DND-41 (cell line): ENCODE results near the gene PLEKHA3.

Experiments used
- ATAC-seq: fragments of 200-7000 bp; cut with Tn5 transposase; 3 replicates; pipeline ENCODE4 v1.9.1; 2021; ENCODE audit warnings: low read depth; ENCODE audit not compliant: insufficient read depth
- DNase-seq: peaks from one replicate; pipeline ENCODE4 v3.0.0-alpha.2; 2020
- H2AFZ ChIP-seq: 2 replicates; pipeline ENCODE4 v1.6.0; 2012; ENCODE audit warnings: low read depth, low read length
- H3K27ac ChIP-seq: 2 replicates; pipeline ENCODE4 v1.5.1; 2012; ENCODE audit warnings: low read length, inconsistent platforms
- H3K27me3 ChIP-seq: fragments of 200-600 bp; sonication (generic); 2 replicates; pipeline ENCODE4 v1.6.0; 2012; ENCODE audit warnings: low read length, mild to moderate bottlenecking, inconsistent platforms; ENCODE audit not compliant: insufficient read depth, poor library complexity
- H3K36me3 ChIP-seq: 2 replicates; pipeline ENCODE4 v1.5.1; 2012; ENCODE audit warnings: low read length, inconsistent platforms; ENCODE audit not compliant: insufficient read depth
- H3K4me1 ChIP-seq: 2 replicates; pipeline ENCODE4 v1.5.1; 2012; ENCODE audit warnings: mild to moderate bottlenecking, low read length; ENCODE audit not compliant: insufficient read depth
- H3K4me2 ChIP-seq: 2 replicates; pipeline ENCODE4 v1.6.0; 2012; ENCODE audit warnings: mild to moderate bottlenecking, moderate library complexity, low read length, inconsistent platforms; ENCODE audit not compliant: insufficient read depth
- H3K4me3 ChIP-seq, 2 experiments: fragments of 200-600 bp in 1 of 2; shearing (Covaris generic) in 1 of 2; 2 replicates each; pipeline ENCODE4 v1.5.1; 2012 to 2016; ENCODE audit warnings: inconsistent platforms in 2 of 2, low read length in 2 of 2, mild to moderate bottlenecking in 2 of 2, low read depth in 1 of 2, moderate library complexity in 1 of 2
- H3K79me2 ChIP-seq: 2 replicates; pipeline ENCODE4 v1.6.0; 2012; ENCODE audit warnings: low read length, inconsistent platforms; ENCODE audit not compliant: insufficient read depth
- H3K9ac ChIP-seq: 2 replicates; pipeline ENCODE4 v1.6.0; 2012; ENCODE audit warnings: low read depth, mild to moderate bottlenecking, inconsistent platforms, low read length, moderate library complexity
- H3K9me3 ChIP-seq: 2 replicates; pipeline ENCODE4 v1.5.1; 2012; ENCODE audit warnings: low read length, moderate library complexity, mild to moderate bottlenecking, inconsistent platforms; ENCODE audit not compliant: insufficient read depth, severe bottlenecking
- H4K20me1 ChIP-seq: 2 replicates; pipeline ENCODE4 v1.6.0; 2012; ENCODE audit warnings: low read length; ENCODE audit not compliant: insufficient read depth
- EZH2 ChIP-seq: IDR thresholded peaks from 3 replicates; pipeline ENCODE4 v1.6.1; 2012; ENCODE audit warnings: borderline replicate concordance, low read depth, mild to moderate bottlenecking, moderate library complexity, low read length, inconsistent platforms; ENCODE audit not compliant: severe bottlenecking
- TF ChIP-seq, protein P1 (sequence below): IDR thresholded peaks from 2 replicates; pipeline ENCODE4 v1.5.1; 2012; ENCODE audit warnings: borderline replicate concordance, low read length, moderate library complexity, mild to moderate bottlenecking; ENCODE audit not compliant: poor library complexity, severe bottlenecking; ENCODE audit errors: extremely low read depth

The PLEKHA3 gene

GRCh38 chr2:178484245-178485041, 4.2 kb downstream of the PLEKHA3 start:
- peaks cover 84% of the 10 kb centered on the region for H3K79me2 ChIP-seq
- peaks cover 13% of the 10 kb centered on the region; the same call in 1 of the 2 replicates for H4K20me1 ChIP-seq
- peak overlapping the region; percentile 42; the same call in 1 of the 2 replicates for H3K4me2 ChIP-seq
- no peak for DNase-seq
- no peaks in the 10 kb centered on the region for H3K27me3 ChIP-seq
- ATAC-seq: no peak
- no peak overlapping the region for H3K9ac ChIP-seq
- no peak overlapping the region for H3K4me3 ChIP-seq
- H2AFZ ChIP-seq: no peak overlapping the region
- H3K36me3 ChIP-seq: peaks cover 28% of the 10 kb centered on the region
- no peak overlapping the region for H3K27ac ChIP-seq
- no peaks in the 10 kb centered on the region for H3K9me3 ChIP-seq
- TF ChIP-seq EZH2: no peak
- TF ChIP-seq, protein P1, sequence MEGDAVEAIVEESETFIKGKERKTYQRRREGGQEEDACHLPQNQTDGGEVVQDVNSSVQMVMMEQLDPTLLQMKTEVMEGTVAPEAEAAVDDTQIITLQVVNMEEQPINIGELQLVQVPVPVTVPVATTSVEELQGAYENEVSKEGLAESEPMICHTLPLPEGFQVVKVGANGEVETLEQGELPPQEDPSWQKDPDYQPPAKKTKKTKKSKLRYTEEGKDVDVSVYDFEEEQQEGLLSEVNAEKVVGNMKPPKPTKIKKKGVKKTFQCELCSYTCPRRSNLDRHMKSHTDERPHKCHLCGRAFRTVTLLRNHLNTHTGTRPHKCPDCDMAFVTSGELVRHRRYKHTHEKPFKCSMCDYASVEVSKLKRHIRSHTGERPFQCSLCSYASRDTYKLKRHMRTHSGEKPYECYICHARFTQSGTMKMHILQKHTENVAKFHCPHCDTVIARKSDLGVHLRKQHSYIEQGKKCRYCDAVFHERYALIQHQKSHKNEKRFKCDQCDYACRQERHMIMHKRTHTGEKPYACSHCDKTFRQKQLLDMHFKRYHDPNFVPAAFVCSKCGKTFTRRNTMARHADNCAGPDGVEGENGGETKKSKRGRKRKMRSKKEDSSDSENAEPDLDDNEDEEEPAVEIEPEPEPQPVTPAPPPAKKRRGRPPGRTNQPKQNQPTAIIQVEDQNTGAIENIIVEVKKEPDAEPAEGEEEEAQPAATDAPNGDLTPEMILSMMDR: no peak
- peaks cover 44% of the 10 kb centered on the region for H3K4me1 ChIP-seq

- no peak for TF ChIP-seq EZH2
- TF ChIP-seq, protein P1: no peak
- Histone ChIP-seq H3K4me2 (no peak overlapping the region), H3K79me2 (peaks cover 83% of the 10 kb centered on the region), H3K27me3 (no peaks in the 10 kb centered on the region), H2AFZ (no peak overlapping the region), H4K20me1 (peaks cover 15% of the 10 kb centered on the region; the same call in 1 of the 2 replicates), H3K4me3 (no peak overlapping the region), H3K36me3 (peaks cover 37% of the 10 kb centered on the region), H3K27ac (no peak overlapping the region), H3K9me3 (no peaks in the 10 kb centered on the region), H3K9ac (no peak overlapping the region), H3K4me1 (peaks cover 37% of the 10 kb centered on the region)
- ATAC-seq (no peak), DNase-seq (no peak)
Observed at GRCh38 chr2:178485356-178485755, 5.1 kb downstream of the PLEKHA3 start.

DNA sequence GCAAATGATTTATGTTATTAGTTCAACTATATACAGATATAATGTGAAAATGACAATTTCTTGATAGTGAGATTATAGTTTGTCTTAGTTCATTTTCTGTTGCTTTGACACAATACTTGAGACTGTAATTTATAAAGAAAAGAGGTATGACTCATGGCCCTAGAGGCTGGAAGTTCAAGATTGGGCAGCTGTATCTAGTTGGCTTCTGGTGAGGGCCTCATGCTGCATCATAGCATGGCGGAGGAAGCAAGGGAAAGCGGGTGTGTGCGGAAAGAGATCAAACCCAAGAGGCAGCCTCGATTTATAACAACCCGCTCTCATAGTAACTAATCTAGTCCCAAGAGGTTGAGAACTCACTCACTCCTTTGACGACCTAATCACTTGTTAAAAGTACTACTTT, 11.4 kb downstream of the PLEKHA3 start:
- Histone ChIP-seq H4K20me1 (peaks cover 2% of the 10 kb centered on the region; the same call in 1 of the 2 replicates), H3K36me3 (peaks cover 77% of the 10 kb centered on the region), H3K79me2 (peaks cover 21% of the 10 kb centered on the region), H3K9ac (no peak overlapping the region), H3K4me2 (no peak overlapping the region), H3K9me3 (no peaks in the 10 kb centered on the region), H3K4me1 (no peaks in the 10 kb centered on the region), H2AFZ (no peak overlapping the region), H3K4me3 (no peak overlapping the region), H3K27ac (no peak overlapping the region), H3K27me3 (no peaks in the 10 kb centered on the region)
- DNase-seq (no peak), ATAC-seq (no peak)
- no peak for TF ChIP-seq EZH2
- TF ChIP-seq, protein P1: no peak

GRCh38 chr2:178496049-178496448, 15.8 kb downstream of the PLEKHA3 start:
- Histone ChIP-seq H3K27me3 (no peaks in the 10 kb centered on the region), H3K4me1 (no peaks in the 10 kb centered on the region), H3K36me3 (peaks cover 85% of the 10 kb centered on the region), H2AFZ (no peak overlapping the region), H3K9ac (no peak overlapping the region), H3K27ac (no peak overlapping the region), H3K9me3 (no peaks in the 10 kb centered on the region), H3K4me3 (no peak overlapping the region), H3K4me2 (no peak overlapping the region), H4K20me1 (no peaks in the 10 kb centered on the region), H3K79me2 (no peaks in the 10 kb centered on the region)
- DNase-seq (no peak), ATAC-seq (no peak)
- TF ChIP-seq EZH2: no peak
- TF ChIP-seq, protein P1: no peak
